Ovary (tissue), 9 donors: ENCODE data around the gene CRLF3. TPM values are rescaled to one million over a fixed set of nuclear protein-coding genes. Genes with fewer than 3 reads are reported as not detected.
"Not testable (repeated sequence)": the region's sequence is repeated elsewhere in the genome, so short reads cannot be mapped to it uniquely, and the experiment has no call there.

Experiments used
- DNase-seq, 5 donors: peaks; one replicate each; pipeline ENCODE4 v3.0.0-alpha.2; 2019 to 2020
- H3K27ac ChIP-seq, 2 donors: fragments of 200-600 bp; one replicate each; pipeline versions ENCODE4 v1.5.1 to v1.8.0; 2019 to 2022
- H3K27me3 ChIP-seq: fragments of 200-600 bp; one replicate; pipeline ENCODE4 v1.8.0; 2022
- H3K36me3 ChIP-seq: fragments of 200-600 bp; sonication (generic); one replicate; pipeline ENCODE4 v1.5.1; 2019
- H3K4me1 ChIP-seq: one replicate; pipeline ENCODE4 v1.8.1; 2013; ENCODE audit warnings: mild to moderate bottlenecking, moderate library complexity; ENCODE audit not compliant: insufficient read depth
- H3K4me3 ChIP-seq: fragments of 200-600 bp; sonication (generic); one replicate; pipeline ENCODE4 v1.5.1; 2017
- H3K9me3 ChIP-seq, 2 donors: fragments of 200-600 bp in 1 of 2; sonication (generic) in 1 of 2; one replicate each; pipeline versions ENCODE4 v1.5.1 to v1.8.1; 2013 to 2019; ENCODE audit warnings: mild to moderate bottlenecking in 1 of 2, moderate library complexity in 1 of 2
- EP300 ChIP-seq: sonication (generic); formaldehyde crosslinking; IDR thresholded peaks from one replicate; pipeline ENCODE4 v1.6.1; 2017; ENCODE audit warnings: antibody characterized with exemption
- POLR2A ChIP-seq: fragments of 450-650 bp; IDR thresholded peaks from one replicate; pipeline ENCODE4 v1.6.1; 2017; ENCODE audit warnings: antibody characterized with exemption, mild to moderate bottlenecking, moderate library complexity
- whole genome bisulfite sequencing, 3 donors: extraction: QIAGEN DNeasy Blood & Tissue Kit in 1 of 3; methylation state at CpG; one replicate each; pipeline versions ENCODE4 v1.1.5 to v1.1.7; 2013 to 2017; 5-methylcytosine and 5-hydroxymethylcytosine counted together
- intact Hi-C, 4 donors: fragments of 100-400 bp; cut with DNase I; formaldehyde crosslinking; loops; one replicate each; pipeline versions ENCODE4 v1.11.0 to v1.15.1; 2022 to 2023
- polyA plus RNA-seq, 2 donors: library from polyadenylated mRNA; stranded (reverse); fragments of 200-250 nt in 1 of 2; fragments of 350-450 nt in 1 of 2; fragmentation: Illumina TruSeq in 1 of 2; extraction: RNeasy Lipid Tissue Mini Kit (QIAGEN cat#74804) in 1 of 2; gene quantifications; one replicate each; pipeline ENCODE4 v1.2.3, GENCODE V29; 2013 to 2014
- total RNA-seq, 7 donors: library from RNA; depleted of rRNA in 2 of 7; stranded (reverse); fragments of >200 nt in 2 of 7; fragmentation: NEBNext Ultra II Directional in 3 of 7; extraction: Animal tissue kit (Norgen Biotek cat#: 25700) in 3 of 7; gene quantifications; one replicate each; pipeline versions ENCODE4 v1.1.0 to v1.2.4, GENCODE V29; 2016 to 2023
- TF ChIP-seq, protein P1 (sequence below), 3 donors: fragments of 450-650 bp in 2 of 3; fragments of 200-600 bp in 1 of 3; IDR thresholded peaks; one replicate each; pipeline versions ENCODE4 v1.5.1 to v1.8.0; 2016 to 2022; ENCODE audit warnings: antibody characterized with exemption in 3 of 3, mild to moderate bottlenecking in 1 of 3
- donor health status: DM: no; HTN: no; CAD: no; lungs with moderate emphysema.
- donor health status: DM: no; HTN: no; CAD: no.
- donor health status: Bipolar disorder and iron deficiency.
- donor health status: DM: yes; HTN: yes; CAD: no.
- donor health status: DM: no; HTN: no; CAD: no.
- donor health status: DM: yes; HTN: yes; CAD: no.

The CRLF3 gene
- total and polyA plus RNA-seq, 9 donors = 4.3 to 8.4 (median 7.0) TPM

DNA sequence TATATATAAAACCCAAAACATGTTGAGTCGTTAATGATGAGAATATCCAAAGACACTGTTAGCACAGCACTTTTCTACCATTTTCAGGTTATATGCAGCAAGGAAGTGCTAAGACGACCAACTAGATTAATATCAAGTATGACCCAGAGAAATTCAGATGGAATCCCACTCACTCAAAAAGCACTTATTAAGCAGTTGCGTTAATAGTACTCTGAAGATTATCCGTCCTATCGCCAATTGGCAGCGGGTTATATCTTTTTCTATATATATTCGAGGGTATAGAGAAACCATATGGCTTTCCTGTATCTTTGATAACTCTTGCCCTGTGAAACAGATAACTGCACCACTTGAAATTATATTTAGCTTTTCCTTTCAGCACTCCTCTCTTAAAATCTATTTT, 1.1 kb downstream of the CRLF3 start:
- WGBS, 3 donors = 40 to 53% (median 45%) methylated on average over 7 of the region's 7 CpGs
- intact Hi-C loops = no loop called here
- no peaks in the 10 kb centered on the region for H3K27me3 ChIP-seq
- TF ChIP-seq POLR2A (no peak), EP300 (no peak)
- TF ChIP-seq, protein P1, sequence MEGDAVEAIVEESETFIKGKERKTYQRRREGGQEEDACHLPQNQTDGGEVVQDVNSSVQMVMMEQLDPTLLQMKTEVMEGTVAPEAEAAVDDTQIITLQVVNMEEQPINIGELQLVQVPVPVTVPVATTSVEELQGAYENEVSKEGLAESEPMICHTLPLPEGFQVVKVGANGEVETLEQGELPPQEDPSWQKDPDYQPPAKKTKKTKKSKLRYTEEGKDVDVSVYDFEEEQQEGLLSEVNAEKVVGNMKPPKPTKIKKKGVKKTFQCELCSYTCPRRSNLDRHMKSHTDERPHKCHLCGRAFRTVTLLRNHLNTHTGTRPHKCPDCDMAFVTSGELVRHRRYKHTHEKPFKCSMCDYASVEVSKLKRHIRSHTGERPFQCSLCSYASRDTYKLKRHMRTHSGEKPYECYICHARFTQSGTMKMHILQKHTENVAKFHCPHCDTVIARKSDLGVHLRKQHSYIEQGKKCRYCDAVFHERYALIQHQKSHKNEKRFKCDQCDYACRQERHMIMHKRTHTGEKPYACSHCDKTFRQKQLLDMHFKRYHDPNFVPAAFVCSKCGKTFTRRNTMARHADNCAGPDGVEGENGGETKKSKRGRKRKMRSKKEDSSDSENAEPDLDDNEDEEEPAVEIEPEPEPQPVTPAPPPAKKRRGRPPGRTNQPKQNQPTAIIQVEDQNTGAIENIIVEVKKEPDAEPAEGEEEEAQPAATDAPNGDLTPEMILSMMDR (IDR thresholded peaks at IDR 0.05) = no peak
- DNase-seq = no peak
- no peaks in the 10 kb centered on the region for H3K4me1 ChIP-seq
- H3K27ac ChIP-seq = no peak overlapping the region
- no peaks in the 10 kb centered on the region for H3K36me3 ChIP-seq
- no peaks in the 10 kb centered on the region for H3K9me3 ChIP-seq
- peak overlapping the region; percentile 95 for H3K4me3 ChIP-seq

DNA sequence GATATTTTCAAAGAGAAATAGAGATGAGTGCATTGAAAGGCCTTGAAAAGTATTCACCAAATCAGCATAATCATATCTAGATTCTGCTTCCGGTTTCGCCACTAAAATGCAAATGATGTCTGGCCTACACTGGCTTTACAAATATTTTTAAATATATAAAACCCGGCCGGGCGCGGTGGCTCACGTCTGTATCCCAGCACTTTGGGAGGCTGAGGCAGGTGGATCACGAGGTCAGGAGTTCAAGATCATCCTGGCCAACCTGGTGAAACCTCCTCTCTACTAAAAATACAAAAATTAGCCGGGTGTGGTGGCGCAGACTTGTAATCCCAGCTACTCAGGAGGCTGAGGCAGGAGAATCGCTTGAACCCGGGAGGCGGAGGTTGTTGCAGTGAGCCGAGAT, 1.6 kb downstream of the CRLF3 start:
- intact Hi-C loops, H3K4me3 ChIP-seq: not testable (repeated sequence)

DNA sequence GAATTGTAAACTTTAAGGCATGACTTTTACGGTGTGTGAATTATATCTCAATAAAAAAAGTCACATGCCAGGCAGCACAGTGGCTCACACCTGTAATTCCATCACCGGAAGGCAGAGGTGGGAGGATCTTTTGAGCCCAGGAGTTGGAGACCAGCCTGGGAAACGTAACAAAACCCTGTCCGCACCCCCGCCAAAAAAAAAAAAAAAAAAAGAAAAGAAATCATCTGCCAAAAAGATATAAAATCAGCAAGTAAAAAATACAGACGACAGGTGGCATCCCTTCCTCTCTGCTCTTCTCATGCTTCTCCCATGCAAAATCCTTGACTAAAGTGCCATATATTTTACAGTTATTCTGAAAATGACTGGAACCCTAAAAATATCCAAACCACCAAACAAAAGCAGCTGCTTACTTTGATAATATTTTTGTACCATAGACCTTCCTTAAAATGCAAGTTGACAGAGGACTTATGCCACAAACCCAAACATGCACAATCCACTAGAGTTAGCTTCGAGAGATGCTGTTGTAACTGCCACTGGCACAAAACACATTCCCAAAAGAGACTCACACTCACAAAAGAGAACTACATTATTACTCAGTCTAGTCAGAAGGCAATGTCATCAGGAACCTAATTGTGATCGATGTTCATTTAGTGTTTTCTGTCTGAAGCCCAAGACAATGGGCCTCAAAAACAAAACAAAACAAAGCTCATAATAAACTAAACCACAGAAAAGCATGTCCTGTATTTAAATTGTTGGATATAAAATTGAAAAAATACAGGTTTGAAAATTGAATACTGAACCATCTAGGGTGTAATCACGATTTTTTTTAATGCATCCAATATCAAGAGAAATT, 2.4 kb downstream of the CRLF3 start:
- DNase-seq = no peak
- TF ChIP-seq POLR2A = no peak
- TF ChIP-seq EP300 = no peak
- TF ChIP-seq, protein P1 (IDR thresholded peaks at IDR 0.05) = no peak
- Histone ChIP-seq H3K4me1 (no peaks in the 10 kb centered on the region), H3K9me3 (no peaks in the 10 kb centered on the region), H3K27ac (no peak overlapping the region), H3K36me3 (no peaks in the 10 kb centered on the region), H3K4me3 (no peak overlapping the region), H3K27me3 (no peaks in the 10 kb centered on the region)
- intact Hi-C loops = no loop called here
- 45 to 55% (median 49%) methylated on average over 9 of the region's 9 CpGs for WGBS, 3 donors

More for the DNA sequence above, 1.6 kb downstream of the CRLF3 start:
- H3K36me3 ChIP-seq, H3K27me3 ChIP-seq, H3K4me1 ChIP-seq, H3K27ac ChIP-seq, DNase-seq, H3K9me3 ChIP-seq: not testable (repeated sequence)
- WGBS, 3 donors = 86 to 89% (median 88%) methylated on average over 14 of the region's 14 CpGs

DNA sequence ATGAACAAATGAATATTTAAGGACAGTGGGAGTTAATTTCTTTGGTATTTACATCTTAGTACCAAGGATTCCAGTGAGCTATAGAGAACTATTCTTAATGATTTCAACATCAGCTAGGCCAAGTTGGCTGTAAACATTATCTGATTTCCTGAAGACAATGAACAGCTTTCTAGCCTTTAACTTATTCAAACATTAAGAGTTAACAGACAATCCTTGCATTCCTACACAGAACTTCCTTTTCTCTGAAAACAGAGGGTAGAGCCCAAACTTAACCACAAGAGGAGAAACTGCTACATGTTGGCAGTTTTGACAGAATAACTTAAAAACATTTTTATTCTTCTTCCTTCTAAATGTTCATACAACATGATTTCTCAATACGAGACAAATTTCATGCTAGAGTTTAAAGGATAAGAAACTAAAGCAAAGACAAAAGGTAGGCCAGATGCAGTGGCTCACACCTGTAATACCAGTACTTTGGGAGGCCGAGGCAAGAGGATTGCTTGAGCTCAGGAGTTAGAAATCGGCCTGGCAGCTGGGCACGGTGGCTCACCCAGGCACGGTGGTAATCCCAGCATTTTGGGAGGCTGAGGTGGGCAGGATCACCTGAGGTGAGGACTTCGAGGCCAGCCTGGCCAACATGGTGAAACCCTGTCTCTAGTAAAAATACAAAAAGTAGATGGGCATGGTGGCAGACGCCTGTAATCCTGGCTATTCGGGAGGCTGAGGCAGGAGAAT, 4.4 kb downstream of the CRLF3 start:
- TF ChIP-seq POLR2A = no peak
- no peak for TF ChIP-seq EP300
- TF ChIP-seq, protein P1 (IDR thresholded peaks at IDR 0.05) = no peak
- H3K27ac ChIP-seq = no peak overlapping the region
- 93 to 94% (median 94%) methylated on average over 8 of the region's 8 CpGs for WGBS, 3 donors
- H3K4me1 ChIP-seq = no peaks in the 10 kb centered on the region
- intact Hi-C loops = no loop called here
- no peaks in the 10 kb centered on the region for H3K9me3 ChIP-seq
- no peak for DNase-seq
- H3K27me3 ChIP-seq = no peaks in the 10 kb centered on the region
- H3K4me3 ChIP-seq = no peak overlapping the region
- no peaks in the 10 kb centered on the region for H3K36me3 ChIP-seq

DNA sequence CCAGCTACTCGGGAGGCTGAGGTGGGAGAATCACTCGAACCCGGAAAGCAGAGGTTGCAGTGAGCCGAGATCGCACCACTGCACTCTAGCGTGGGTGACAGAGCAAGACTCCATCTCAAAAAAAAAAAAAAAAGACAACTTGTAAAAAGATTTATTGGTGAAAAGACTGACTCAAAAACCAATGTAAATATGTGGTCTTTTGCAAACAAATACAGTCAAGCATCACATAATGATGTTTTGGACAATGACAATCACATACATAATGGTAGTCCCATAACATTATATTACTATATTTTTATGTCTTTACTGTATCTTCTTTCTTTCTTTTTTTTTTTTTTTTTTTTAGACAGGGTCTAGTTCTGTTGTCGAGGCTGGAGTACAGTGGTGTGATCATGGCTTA, 8.3 kb downstream of the CRLF3 start:
- H3K4me3 ChIP-seq = no peak overlapping the region
- no peaks in the 10 kb centered on the region for H3K4me1 ChIP-seq
- no peak for DNase-seq
- H3K27me3 ChIP-seq = no peaks in the 10 kb centered on the region
- H3K27ac ChIP-seq = no peak overlapping the region
- intact Hi-C loops = no loop called here
- no peaks in the 10 kb centered on the region for H3K9me3 ChIP-seq
- 95 to 97% (median 97%) methylated on average over 7 of the region's 7 CpGs for WGBS, 3 donors
- no peaks in the 10 kb centered on the region for H3K36me3 ChIP-seq
- no peak for TF ChIP-seq EP300
- TF ChIP-seq POLR2A = no peak
- TF ChIP-seq, protein P1 (IDR thresholded peaks at IDR 0.05) = no peak

DNA sequence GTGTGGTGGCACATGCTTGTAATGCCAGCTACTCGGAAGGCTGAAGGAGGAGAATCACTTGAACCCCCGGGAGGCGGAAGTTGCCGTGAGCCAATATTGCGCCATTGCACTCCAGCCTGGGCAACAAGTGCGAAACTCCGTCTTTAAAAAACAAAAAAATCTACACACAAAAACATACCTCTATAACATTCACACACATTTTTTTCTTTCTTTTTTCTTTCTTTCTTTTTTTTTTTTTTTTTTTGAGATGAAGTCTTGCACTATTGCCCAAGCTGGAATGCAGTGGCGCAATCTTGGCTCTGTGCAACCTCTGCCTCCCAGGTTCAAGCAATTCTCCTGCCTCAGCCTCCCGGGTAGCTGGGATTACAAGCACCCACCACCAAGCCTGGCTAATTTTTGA, 9.6 kb downstream of the CRLF3 start:
- H3K9me3 ChIP-seq, H3K27ac ChIP-seq, intact Hi-C loops, H3K36me3 ChIP-seq, H3K27me3 ChIP-seq, H3K4me3 ChIP-seq, H3K4me1 ChIP-seq, DNase-seq: not testable (repeated sequence)
- WGBS, 3 donors = 94 to 96% (median 95%) methylated on average over 9 of the region's 9 CpGs

DNA sequence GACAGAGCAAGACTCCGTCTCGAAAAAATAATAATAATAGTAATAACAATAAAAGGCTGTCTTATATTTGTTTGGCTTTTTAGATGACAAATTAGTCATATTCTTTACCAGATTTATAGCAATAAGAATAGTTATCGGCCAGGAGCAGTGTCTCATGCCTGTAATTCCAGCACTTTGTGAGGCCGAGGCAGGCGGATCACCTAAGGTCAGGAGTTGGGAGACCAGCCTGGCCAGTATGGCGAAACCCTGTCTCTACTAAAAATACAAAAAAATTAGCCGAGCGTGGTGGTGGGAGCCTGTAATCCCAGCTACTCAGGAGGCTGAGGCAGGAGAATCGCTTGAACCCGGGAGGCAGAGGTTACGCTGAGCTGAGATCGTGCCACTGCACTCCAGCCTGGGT, 10.3 kb downstream of the CRLF3 start:
- intact Hi-C loops, H3K36me3 ChIP-seq, H3K27ac ChIP-seq, H3K27me3 ChIP-seq, DNase-seq, H3K4me3 ChIP-seq, H3K4me1 ChIP-seq, H3K9me3 ChIP-seq: not testable (repeated sequence)
- WGBS, 3 donors = 90 to 96% (median 91%) methylated on average over 12 of the region's 12 CpGs
